GM12874 (cell line): ENCODE results near the gene KIF1C.

Experiments
- TF ChIP-seq, protein P1 (sequence below): IDR thresholded peaks from 2 replicates; pipeline ENCODE4 v1.5.1; 2011; ENCODE audit warnings: low read depth, mild to moderate bottlenecking, control low read depth, low read length, moderate library complexity; ENCODE audit not compliant: insufficient read depth

KIF1C gene

DNA sequence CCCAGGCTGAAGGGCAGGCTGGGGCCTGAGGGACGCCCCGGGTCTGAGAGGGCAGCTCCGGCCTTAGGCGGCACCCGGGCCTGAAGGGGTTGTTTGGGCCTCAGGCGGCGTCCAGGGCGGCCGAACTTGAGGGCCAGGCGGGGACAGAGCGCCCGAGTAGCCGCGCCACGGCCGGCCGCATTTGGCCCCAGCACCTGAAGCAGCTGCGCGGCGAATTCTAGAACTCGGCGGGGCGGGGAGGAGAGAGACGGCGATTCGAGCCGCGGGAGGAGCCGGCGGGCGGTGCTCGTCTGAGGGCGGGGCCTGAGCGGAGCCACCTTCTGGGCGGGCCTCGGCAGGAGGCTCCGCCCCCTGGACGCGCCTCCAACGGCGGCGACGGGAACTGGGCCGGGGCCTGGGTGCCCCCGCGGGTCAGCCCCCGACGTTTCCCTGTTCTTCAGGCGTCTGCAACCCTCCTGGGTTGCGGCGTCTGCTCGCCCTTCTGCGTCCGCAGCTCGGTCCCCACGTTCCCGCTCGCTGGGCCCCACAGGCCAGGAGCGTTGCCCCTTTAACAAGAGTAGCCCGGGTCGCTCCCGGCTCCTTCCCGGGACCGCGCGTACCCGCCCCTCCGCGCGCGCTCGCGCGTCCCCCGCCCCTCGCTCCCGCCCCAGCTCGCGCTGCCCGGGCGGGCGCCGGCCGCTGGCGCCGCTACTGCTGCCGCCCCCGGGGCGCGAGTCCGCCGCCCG, at the start of gene KIF1C, which contains the start of gene INCA1:
KIF1C (plus strand) TSS at position 649 of the 725 bp plus-strand sequence. CDS start 2,297 bp downstream, outside the sequence.
INCA1 (minus strand) TSS at position 221 of the 725 bp plus-strand sequence. CDS start 3,085 bp downstream, outside the sequence.
- TF ChIP-seq, protein P1, sequence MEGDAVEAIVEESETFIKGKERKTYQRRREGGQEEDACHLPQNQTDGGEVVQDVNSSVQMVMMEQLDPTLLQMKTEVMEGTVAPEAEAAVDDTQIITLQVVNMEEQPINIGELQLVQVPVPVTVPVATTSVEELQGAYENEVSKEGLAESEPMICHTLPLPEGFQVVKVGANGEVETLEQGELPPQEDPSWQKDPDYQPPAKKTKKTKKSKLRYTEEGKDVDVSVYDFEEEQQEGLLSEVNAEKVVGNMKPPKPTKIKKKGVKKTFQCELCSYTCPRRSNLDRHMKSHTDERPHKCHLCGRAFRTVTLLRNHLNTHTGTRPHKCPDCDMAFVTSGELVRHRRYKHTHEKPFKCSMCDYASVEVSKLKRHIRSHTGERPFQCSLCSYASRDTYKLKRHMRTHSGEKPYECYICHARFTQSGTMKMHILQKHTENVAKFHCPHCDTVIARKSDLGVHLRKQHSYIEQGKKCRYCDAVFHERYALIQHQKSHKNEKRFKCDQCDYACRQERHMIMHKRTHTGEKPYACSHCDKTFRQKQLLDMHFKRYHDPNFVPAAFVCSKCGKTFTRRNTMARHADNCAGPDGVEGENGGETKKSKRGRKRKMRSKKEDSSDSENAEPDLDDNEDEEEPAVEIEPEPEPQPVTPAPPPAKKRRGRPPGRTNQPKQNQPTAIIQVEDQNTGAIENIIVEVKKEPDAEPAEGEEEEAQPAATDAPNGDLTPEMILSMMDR: no peak

DNA sequence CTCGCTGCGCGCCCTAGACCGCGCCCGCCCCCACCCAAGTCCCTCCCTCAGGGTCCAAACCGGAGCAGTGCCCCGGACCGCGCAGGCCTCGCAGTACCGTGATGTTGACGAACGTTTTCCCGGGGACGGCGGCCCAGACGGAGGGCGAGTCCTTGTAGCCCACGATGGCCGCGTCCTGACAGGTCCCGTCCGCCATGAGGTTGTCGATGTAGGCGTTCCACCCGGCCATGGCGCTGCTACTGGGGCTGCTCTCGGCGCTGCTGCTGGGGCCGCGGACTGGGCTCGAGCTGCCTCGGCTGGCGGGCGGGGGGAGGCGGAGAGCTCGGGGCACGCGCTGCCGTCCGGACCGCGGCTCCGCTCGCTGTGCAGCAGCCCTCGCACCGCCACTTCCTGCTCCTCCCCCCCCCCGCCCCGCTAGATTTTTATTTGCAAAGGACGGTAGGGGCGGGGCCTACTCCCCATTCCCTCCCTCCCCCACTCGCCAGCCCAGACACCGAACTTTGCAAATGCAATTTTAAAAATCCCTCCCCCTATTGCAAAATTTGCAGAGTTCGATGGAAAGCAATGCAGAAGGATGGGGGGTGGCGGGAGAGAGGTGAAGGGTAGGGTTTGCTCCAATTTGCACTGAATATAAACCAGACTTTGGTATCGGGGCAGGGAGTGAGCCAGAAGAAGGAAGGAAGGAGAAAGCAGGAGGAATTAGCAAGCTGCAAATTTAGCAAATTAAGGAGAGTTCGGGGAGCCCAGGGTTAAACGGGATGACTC, 49.4 kb upstream of the KIF1C start, which contains the start of gene PFN1:
PFN1 (minus strand) TSS at position 365 of the 765 bp plus-strand sequence; CDS start at position 229, 136 bp downstream.
- TF ChIP-seq, protein P1: no peak

DNA sequence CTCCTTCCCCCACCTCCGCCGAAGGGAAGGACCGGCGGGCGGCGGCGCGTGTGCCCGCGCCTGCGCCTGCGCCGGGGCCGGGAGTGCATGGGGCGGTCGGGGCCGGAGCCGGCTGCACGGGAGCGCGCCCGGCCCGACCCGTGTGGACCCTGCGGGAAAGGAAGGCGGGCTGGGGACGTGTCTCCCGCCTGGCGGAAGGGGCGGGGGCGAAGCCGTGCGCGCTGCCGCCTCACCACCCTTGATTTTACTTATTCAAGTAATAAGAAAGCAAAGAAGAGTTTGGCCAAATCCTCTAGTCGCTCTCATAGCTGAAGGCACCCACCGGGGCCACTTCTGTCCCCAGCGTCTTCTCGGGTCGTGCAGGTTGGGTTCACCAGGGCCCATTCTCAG, 48.8 kb upstream of the KIF1C start:
- TF ChIP-seq, protein P1: no peak

DNA sequence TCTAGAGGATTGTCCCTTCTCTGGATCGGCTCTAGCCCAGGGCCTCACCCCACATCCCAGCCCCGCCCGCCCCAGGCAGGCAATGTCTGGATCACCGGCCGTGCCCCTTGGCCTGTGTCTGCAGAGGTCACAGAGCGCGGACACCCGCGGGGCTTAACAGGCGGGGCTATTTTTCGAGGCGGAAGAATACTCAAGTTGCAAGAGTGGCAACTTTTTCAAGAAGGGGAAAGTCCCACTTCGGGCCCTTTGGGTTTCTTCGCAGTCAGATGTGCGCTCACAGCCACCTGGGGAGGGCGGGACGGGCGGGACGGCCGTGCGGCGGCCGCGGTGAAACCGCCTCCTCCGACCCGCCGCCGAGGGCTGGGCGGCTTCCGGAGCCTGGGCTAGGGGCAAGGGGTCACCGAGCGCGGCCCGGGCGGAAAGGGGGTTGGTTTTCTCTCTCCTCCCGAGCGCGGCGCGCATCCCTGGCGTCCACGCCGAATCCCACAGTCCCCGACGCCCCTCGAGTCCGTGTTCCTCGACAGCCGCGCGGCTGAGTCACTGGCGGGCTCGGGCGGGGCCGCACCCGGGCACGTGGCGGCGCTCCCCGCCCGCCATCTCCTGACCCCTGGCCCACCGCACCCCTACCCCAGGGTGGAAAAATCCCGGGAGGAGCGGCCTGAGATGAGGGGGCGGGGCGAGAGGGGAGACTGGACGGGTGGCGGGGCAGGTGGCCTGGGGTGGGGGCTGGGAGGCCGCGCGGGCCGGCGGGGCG, 48.3 kb upstream of the KIF1C start:
- TF ChIP-seq, protein P1: no peak

DNA sequence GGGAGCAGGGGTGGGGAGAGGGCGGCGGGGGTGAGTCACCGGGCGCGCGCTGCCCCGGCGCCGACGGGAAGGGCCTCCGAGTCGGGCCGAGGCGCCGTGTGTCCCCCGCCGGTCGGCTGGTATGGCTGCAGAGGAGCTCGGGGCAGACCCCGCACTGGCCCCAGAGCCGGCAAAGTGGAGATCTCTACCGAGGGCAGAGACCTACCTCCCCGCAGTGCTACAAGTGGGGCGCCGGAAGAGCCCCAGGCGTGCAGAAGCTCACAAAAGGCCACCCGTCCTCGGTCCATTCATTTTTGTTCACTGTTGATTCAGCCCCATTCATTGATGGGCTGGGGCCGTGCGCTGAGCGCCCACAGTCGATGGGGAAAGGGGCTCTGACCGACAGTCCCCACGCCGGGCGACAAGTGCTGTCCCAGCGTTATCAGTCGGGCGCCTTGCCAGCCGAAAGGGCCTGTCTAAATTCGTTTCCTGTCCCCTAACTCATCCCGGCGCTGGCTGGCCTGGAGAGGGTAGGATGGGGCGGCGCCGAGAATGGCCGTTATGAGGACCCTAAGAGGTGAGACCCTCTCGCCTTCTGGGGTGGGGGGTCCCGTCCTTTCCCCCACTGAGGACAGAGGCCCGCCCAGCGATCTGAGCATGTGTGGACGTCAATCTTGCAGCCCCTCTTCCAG, 47.5 kb upstream of the KIF1C start:
- TF ChIP-seq, protein P1: no peak

DNA sequence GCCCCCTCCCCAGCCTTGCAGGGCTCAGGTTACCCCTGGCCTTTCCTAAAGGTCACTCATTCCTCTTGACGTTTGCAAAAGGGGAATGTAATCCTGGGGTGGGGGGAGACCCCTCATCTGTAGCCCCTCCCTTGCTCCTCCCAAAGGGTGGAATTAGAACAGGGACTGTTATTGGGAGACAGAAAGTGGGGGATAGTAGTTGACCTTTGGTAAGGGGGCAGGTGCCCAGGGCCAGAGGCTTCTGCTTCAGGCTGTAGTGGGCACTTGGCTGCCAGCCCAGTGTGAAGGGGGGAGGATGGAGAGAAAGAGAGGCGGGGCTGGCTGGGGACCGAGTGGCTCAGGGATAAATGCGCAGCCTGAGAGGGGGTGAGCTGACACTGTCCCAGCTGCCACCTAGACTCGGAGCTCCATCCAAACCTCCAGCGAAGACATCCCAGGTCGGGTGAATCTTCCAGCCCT, 47.0 kb upstream of the KIF1C start, which contains the start of gene ENO3:
ENO3 (plus strand) TSS at position 374 of the 459 bp plus-strand sequence. CDS start 711 bp downstream, outside the sequence.
- TF ChIP-seq, protein P1: no peak
